Stimulated activated naive CD8-positive, alpha-beta T cell treated with anti-CD3 and anti-CD28 coated beads, Interleukin-15, amount 100 ng/mL, for 72 hours (primary cell): Measurements from ENCODE around the gene MCM7.

Experiments used
- ATAC-seq: fragments of 150-1000 bp; cut with Tn5 transposase; 2 replicates; pipeline ENCODE4 v1.10.0; 2021; ENCODE audit warnings: mild to moderate bottlenecking, moderate library complexity
- DNase-seq, 2 donors: peaks; one replicate each; pipeline ENCODE4 v3.0.0; 2021 to 2022
- H3K27ac Mint-ChIP-seq, 2 donors: one replicate each; pipeline ENCODE4 v1.8.0; 2022; ENCODE audit warnings: mild to moderate bottlenecking in 2 of 2, mixed read lengths in 2 of 2, moderate library complexity in 2 of 2
- H3K27me3 Mint-ChIP-seq: one replicate; pipeline ENCODE4 v1.8.0; 2022; ENCODE audit warnings: mixed read lengths
- H3K4me1 Mint-ChIP-seq: one replicate; pipeline ENCODE4 v1.8.0; 2022; ENCODE audit warnings: mild to moderate bottlenecking, mixed read lengths
- H3K4me3 Mint-ChIP-seq, 2 donors: one replicate each; pipeline ENCODE4 v1.8.0; 2022; ENCODE audit warnings: mild to moderate bottlenecking in 2 of 2, mixed read lengths in 2 of 2, moderate library complexity in 1 of 2
- H3K9me3 Mint-ChIP-seq, 2 donors: one replicate each; pipeline ENCODE4 v1.8.0; 2022; ENCODE audit warnings: mixed read lengths in 2 of 2

The MCM7 gene

GRCh38 chr7:100109521-100110163 is 8.4 kb upstream of the MCM7 start:
- Mint-ChIP-seq H3K27ac (no peak overlapping the region), H3K4me3 (no peak overlapping the region), H3K9me3 (no peaks in the 10 kb centered on the region), H3K4me1 (peaks cover 10% of the 10 kb centered on the region), H3K27me3 (no peaks in the 10 kb centered on the region)
- DNase-seq (no peak), ATAC-seq (no peak)

- H3K27ac Mint-ChIP-seq, result no peak overlapping the region
- DNase-seq, result no peak
- no peaks in the 10 kb centered on the region for H3K27me3 Mint-ChIP-seq
- peaks cover 17% of the 10 kb centered on the region for H3K4me1 Mint-ChIP-seq
- no peak overlapping the region for H3K4me3 Mint-ChIP-seq
- no peaks in the 10 kb centered on the region for H3K9me3 Mint-ChIP-seq
- no peak for ATAC-seq
Observed at GRCh38 chr7:100107890-100108289, 6.7 kb upstream of the MCM7 start.

- ATAC-seq (no peak), DNase-seq (no peak)
- Mint-ChIP-seq H3K4me1 (peaks cover 24% of the 10 kb centered on the region), H3K9me3 (no peaks in the 10 kb centered on the region), H3K4me3 (no peak overlapping the region), H3K27me3 (no peaks in the 10 kb centered on the region), H3K27ac (no peak overlapping the region)
Observed at GRCh38 chr7:100107125-100107737, 6.0 kb upstream of the MCM7 start.

- peak overlapping the region in 1 of 2 donors; percentile 85 for H3K27ac Mint-ChIP-seq
- H3K4me1 Mint-ChIP-seq, result peaks cover 25% of the 10 kb centered on the region
- no peak for ATAC-seq
- DNase-seq, result no peak
- H3K4me3 Mint-ChIP-seq, result no peak overlapping the region
- H3K9me3 Mint-ChIP-seq, result no peaks in the 10 kb centered on the region
- no peaks in the 10 kb centered on the region for H3K27me3 Mint-ChIP-seq
Observed at GRCh38 chr7:100106633-100107032, 5.4 kb upstream of the MCM7 start.

GRCh38 chr7:100105534-100105933 is 4.3 kb upstream of the MCM7 start:
- peaks cover 27% of the 10 kb centered on the region for H3K4me1 Mint-ChIP-seq
- H3K27me3 Mint-ChIP-seq, result no peaks in the 10 kb centered on the region
- no peak overlapping the region for H3K27ac Mint-ChIP-seq
- no peak for DNase-seq
- no peak for ATAC-seq
- no peaks in the 10 kb centered on the region for H3K9me3 Mint-ChIP-seq
- H3K4me3 Mint-ChIP-seq, result no peak overlapping the region

- H3K4me3 Mint-ChIP-seq, result peak overlapping the region; percentile 94 to 95
- no peak for ATAC-seq
- H3K27me3 Mint-ChIP-seq, result no peaks in the 10 kb centered on the region
- peaks cover 51% of the 10 kb centered on the region for H3K4me1 Mint-ChIP-seq
- no peaks in the 10 kb centered on the region for H3K9me3 Mint-ChIP-seq
- no peak overlapping the region for H3K27ac Mint-ChIP-seq
- no peak for DNase-seq
Observed at GRCh38 chr7:100102950-100103840, 2.0 kb upstream of the MCM7 start.

GRCh38 chr7:100100420-100101015 is 679 bp downstream of the MCM7 start:
- Mint-ChIP-seq H3K9me3 (no peaks in the 10 kb centered on the region), H3K4me1 (peaks cover 61% of the 10 kb centered on the region)
- ATAC-seq, result peak; percentile 83

GRCh38 chr7:100099452-100099851 is 1.7 kb downstream of the MCM7 start:
- Mint-ChIP-seq H3K9me3 (no peaks in the 10 kb centered on the region), H3K27me3 (no peaks in the 10 kb centered on the region), H3K4me1 (peaks cover 68% of the 10 kb centered on the region), H3K27ac (peak overlapping the region in 1 of 2 donors; percentile 100), H3K4me3 (peak overlapping the region; percentile 94 to 95)
- no peak for DNase-seq
- ATAC-seq, result no peak

More at GRCh38 chr7:100100420-100101015, 679 bp downstream of the MCM7 start:
- peak overlapping the region; percentile 94 to 95 for H3K4me3 Mint-ChIP-seq
- peak overlapping the region; percentile 97 to 100 for H3K27ac Mint-ChIP-seq
- no peaks in the 10 kb centered on the region for H3K27me3 Mint-ChIP-seq
- DNase-seq, result peak; percentile 88 to 89

GRCh38 chr7:100098913-100099312 is 2.3 kb downstream of the MCM7 start:
- ATAC-seq (no peak), DNase-seq (no peak)
- Mint-ChIP-seq H3K27me3 (no peaks in the 10 kb centered on the region), H3K9me3 (no peaks in the 10 kb centered on the region), H3K4me1 (peaks cover 71% of the 10 kb centered on the region), H3K4me3 (peak overlapping the region; percentile 94 to 95), H3K27ac (peak overlapping the region; percentile 3 to 100)

GRCh38 chr7:100095704-100096103 is 5.5 kb downstream of the MCM7 start:
- ATAC-seq, result no peak
- DNase-seq, result no peak
- H3K9me3 Mint-ChIP-seq, result no peaks in the 10 kb centered on the region
- peak overlapping the region in 1 of 2 donors; percentile 87 for H3K27ac Mint-ChIP-seq
- H3K4me3 Mint-ChIP-seq, result peak overlapping the region in 1 of 2 donors; percentile 5
- peaks cover 88% of the 10 kb centered on the region for H3K4me1 Mint-ChIP-seq
- no peaks in the 10 kb centered on the region for H3K27me3 Mint-ChIP-seq

GRCh38 chr7:100095289-100095688 is 5.9 kb downstream of the MCM7 start:
- no peaks in the 10 kb centered on the region for H3K9me3 Mint-ChIP-seq
- ATAC-seq (no peak), DNase-seq (no peak)
- H3K27me3 Mint-ChIP-seq, result no peaks in the 10 kb centered on the region
- H3K4me1 Mint-ChIP-seq, result peaks cover 88% of the 10 kb centered on the region
- H3K27ac Mint-ChIP-seq, result peak overlapping the region in 1 of 2 donors; percentile 87
- H3K4me3 Mint-ChIP-seq, result no peak overlapping the region

GRCh38 chr7:100093925-100094486 is 7.2 kb downstream of the MCM7 start:
- no peaks in the 10 kb centered on the region for H3K27me3 Mint-ChIP-seq
- H3K9me3 Mint-ChIP-seq, result no peaks in the 10 kb centered on the region
- peak overlapping the region in 1 of 2 donors; percentile 18 for H3K4me3 Mint-ChIP-seq
- no peak for DNase-seq
- peak overlapping the region in 1 of 2 donors; percentile 93 for H3K27ac Mint-ChIP-seq
- peaks cover 87% of the 10 kb centered on the region for H3K4me1 Mint-ChIP-seq
- ATAC-seq, result no peak

- DNase-seq (no peak), ATAC-seq (no peak)
- Mint-ChIP-seq H3K27me3 (no peaks in the 10 kb centered on the region), H3K4me1 (peaks cover 82% of the 10 kb centered on the region), H3K9me3 (no peaks in the 10 kb centered on the region), H3K27ac (peak overlapping the region in 1 of 2 donors; percentile 93), H3K4me3 (peak overlapping the region in 1 of 2 donors; percentile 18)
Observed at GRCh38 chr7:100093498-100093897, 7.7 kb downstream of the MCM7 start.

GRCh38 chr7:100093054-100093453 is 8.1 kb downstream of the MCM7 start:
- H3K4me3 Mint-ChIP-seq, result no peak overlapping the region
- peaks cover 80% of the 10 kb centered on the region for H3K4me1 Mint-ChIP-seq
- DNase-seq, result no peak
- ATAC-seq, result no peak
- H3K9me3 Mint-ChIP-seq, result no peaks in the 10 kb centered on the region
- H3K27ac Mint-ChIP-seq, result peak overlapping the region in 1 of 2 donors; percentile 93
- no peaks in the 10 kb centered on the region for H3K27me3 Mint-ChIP-seq
